Fibroblast of pulmonary artery (primary cell): ENCODE data around the gene CD96.

Experiments used
- DNase-seq: peaks from one replicate; pipeline ENCODE4 v3.0.0-alpha.2; 2010; ENCODE audit warnings: low read depth
- H3K4me3 ChIP-seq: replicated peaks from 2 replicates; pipeline ENCODE4 v1.5.1; 2011; ENCODE audit warnings: low read depth, mild to moderate bottlenecking, control low read depth, low read length, moderate library complexity
- TF ChIP-seq, protein P1 (sequence below): IDR thresholded peaks from 2 replicates; pipeline ENCODE4 v1.5.1; 2011; ENCODE audit warnings: mild to moderate bottlenecking, control low read depth, low read length, inconsistent platforms; ENCODE audit errors: missing control alignments

CD96 gene

DNA sequence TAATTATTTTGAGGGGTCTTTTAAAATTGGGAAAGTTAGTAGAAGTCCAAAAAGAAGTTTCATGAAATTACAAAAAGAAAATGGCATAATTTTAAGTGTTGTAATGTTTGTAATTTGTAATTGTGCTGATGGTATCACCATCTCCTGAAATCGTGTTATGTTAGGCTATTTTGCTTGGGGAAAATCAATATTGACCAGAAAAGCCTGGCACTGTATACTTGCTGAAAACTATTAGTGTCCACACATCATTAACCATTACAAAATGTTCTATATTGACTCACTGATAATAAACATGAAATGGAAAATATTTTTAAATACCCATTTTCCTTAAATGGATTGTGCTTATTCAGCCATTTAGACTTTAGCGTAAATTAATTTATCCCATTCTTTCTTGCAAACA lies 93.4 kb downstream of the CD96 start:
- TF ChIP-seq, protein P1, sequence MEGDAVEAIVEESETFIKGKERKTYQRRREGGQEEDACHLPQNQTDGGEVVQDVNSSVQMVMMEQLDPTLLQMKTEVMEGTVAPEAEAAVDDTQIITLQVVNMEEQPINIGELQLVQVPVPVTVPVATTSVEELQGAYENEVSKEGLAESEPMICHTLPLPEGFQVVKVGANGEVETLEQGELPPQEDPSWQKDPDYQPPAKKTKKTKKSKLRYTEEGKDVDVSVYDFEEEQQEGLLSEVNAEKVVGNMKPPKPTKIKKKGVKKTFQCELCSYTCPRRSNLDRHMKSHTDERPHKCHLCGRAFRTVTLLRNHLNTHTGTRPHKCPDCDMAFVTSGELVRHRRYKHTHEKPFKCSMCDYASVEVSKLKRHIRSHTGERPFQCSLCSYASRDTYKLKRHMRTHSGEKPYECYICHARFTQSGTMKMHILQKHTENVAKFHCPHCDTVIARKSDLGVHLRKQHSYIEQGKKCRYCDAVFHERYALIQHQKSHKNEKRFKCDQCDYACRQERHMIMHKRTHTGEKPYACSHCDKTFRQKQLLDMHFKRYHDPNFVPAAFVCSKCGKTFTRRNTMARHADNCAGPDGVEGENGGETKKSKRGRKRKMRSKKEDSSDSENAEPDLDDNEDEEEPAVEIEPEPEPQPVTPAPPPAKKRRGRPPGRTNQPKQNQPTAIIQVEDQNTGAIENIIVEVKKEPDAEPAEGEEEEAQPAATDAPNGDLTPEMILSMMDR = no peak

GRCh38 chr3:111636366-111636885 lies 94.4 kb downstream of the CD96 start:
- TF ChIP-seq, protein P1 = no peak
- no peak overlapping the region for H3K4me3 ChIP-seq
- peak; percentile 16 for DNase-seq

More for the DNA sequence above, 93.4 kb downstream of the CD96 start:
- H3K4me3 ChIP-seq = no peak overlapping the region
- DNase-seq = no peak

GRCh38 chr3:111639316-111639715 lies 97.3 kb downstream of the CD96 start:
- TF ChIP-seq, protein P1 = no peak
- DNase-seq = no peak
- H3K4me3 ChIP-seq = no peak overlapping the region

GRCh38 chr3:111648991-111649579 lies 107.1 kb downstream of the CD96 start:
- no peak overlapping the region for H3K4me3 ChIP-seq
- TF ChIP-seq, protein P1 = no peak
- DNase-seq = peak; percentile 88

- no peak for DNase-seq
- TF ChIP-seq, protein P1 = no peak
- H3K4me3 ChIP-seq = no peak overlapping the region
These were observed 108.6 kb downstream of the CD96 start for GRCh38 chr3:111650378-111651275.

DNA sequence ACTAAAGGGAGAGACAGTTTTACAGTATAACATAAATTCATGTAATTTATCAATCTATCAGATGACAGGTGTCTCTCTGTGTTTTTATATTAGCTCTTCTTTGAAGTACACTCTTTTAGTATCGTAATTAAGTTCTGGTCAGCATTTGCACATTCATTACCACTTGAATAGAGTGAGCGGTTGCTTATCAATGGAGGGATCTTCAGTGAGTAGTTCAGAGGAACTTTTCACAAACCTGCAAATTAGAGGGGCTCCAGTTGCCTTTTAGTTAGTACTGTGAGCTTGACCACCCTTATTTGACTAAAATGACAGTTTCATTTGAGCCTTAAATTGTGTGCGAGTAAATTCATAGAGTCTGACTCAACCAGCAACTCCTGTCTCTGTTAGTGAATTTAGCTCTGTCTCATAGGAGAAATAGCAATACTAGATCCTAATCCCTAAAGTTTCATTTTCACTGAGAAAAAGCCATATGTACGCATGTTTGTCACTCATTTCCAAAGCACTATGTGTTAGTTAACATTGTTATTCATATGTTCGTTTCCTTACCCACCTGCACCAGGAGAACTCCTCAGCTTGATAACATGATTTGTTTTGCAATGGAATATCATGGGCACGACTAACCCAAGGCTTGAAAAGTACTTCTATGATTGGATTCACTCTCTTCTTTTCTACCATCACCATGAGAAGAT lies 110.6 kb downstream of the CD96 start:
- TF ChIP-seq, protein P1 = no peak
- no peak overlapping the region for H3K4me3 ChIP-seq
- no peak for DNase-seq
